ENCODE data around the gene SLC9A6. TPM values are rescaled to one million over a fixed set of nuclear protein-coding genes. Genes with fewer than 3 reads are reported as not detected.

The SLC9A6 gene
- total and polyA plus RNA-seq, 2 donors (not counting 3 experiments of a cell fraction or from before 2014, with no cell fraction given): 8.1 to 15.5 TPM

DNA sequence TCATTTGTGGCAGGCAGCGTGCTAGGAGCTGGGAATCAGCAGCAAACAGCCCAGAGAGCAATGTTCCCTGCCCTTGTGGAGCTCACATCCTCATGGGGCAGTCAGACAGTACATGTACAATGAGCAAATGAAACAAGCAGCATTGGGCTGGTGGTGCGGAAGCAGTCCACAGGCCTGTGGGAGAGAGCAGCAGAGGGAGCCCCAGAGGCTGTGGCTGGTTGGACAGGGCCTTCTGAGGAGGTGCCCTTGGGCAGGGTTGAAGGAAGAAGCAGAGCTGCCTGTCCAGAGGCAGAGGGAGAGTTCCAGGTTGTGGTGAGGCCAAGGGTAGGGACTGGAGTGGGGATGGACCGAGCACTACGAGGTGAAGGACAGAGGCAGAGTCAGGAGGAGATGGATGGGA is 33.9 kb upstream of the SLC9A6 start:
- Histone ChIP-seq H3K36me3 (ENCODE audit: control insufficient read depth in 2 of 2, extremely low read depth in 1 of 2, insufficient read depth in 2 of 2, low read length in 2 of 2) (no peaks in the 10 kb centered on the region), H3K9me1 (replicated peaks; ENCODE audit: control insufficient read depth, extremely low read depth, insufficient read depth, low read length) (no peaks in the 10 kb centered on the region), H3K4me3 (replicated peaks in 1 of 3; ENCODE audit: insufficient read depth in 1 of 3, low read depth in 1 of 3, low read length in 3 of 3) (no peak overlapping the region), H4K20me1 (replicated peaks; ENCODE audit: control insufficient read depth, extremely low read depth, insufficient read depth, low read length) (no peaks in the 10 kb centered on the region), H3K79me2 (ENCODE audit: control insufficient read depth, insufficient read depth, low read length) (no peaks in the 10 kb centered on the region), H3K4me2 (ENCODE audit: insufficient read depth, low read length) (no peak overlapping the region), H3K27me3 (ENCODE audit: control insufficient read depth in 2 of 2, insufficient read depth in 2 of 2, low read length in 2 of 2) (no peaks in the 10 kb centered on the region), H3K4me1 (ENCODE audit: control insufficient read depth, extremely low read depth, insufficient read depth, low read length) (no peaks in the 10 kb centered on the region), H3K27ac (ENCODE audit: insufficient read depth, low read depth, low read length) (no peak overlapping the region), H3K9ac (replicated peaks; ENCODE audit: extremely low read depth, insufficient read depth, low read length) (no peak overlapping the region), H3K9me3 (replicated peaks; ENCODE audit: control insufficient read depth, insufficient read depth, low read length) (no peaks in the 10 kb centered on the region), H2AFZ (ENCODE audit: low read depth, low read length) (no peak overlapping the region)
- POLR2A ChIA-PET: no interaction called here
- BruUV-seq (replicated peaks): no TSS peak
- intact Hi-C loops (cut with micrococcal nuclease) (no loop called here), dilution Hi-C loops (cut with MboI; ENCODE audit: extremely low pct_ligation_motif_present, low sequenced_read_pairs) (no loop called here)
- FAIRE-seq (no peak), DNase-seq (ENCODE audit: low read depth, low spot score) (no peak)
- TF ChIP-seq JUN (IDR thresholded peaks at IDR 0.05; ENCODE audit: borderline replicate concordance, insufficient read depth, insufficient read length, low read depth): no peak
- TF ChIP-seq EZH2 (IDR thresholded peaks at IDR 0.05; ENCODE audit: borderline replicate concordance, low read depth, low read length, severe bottlenecking): no peak
- TF ChIP-seq POLR2AphosphoS5 (IDR thresholded peaks at IDR 0.05; ENCODE audit: insufficient read depth, low read depth, low read length): no peak
- TF ChIP-seq MAX (IDR thresholded peaks at IDR 0.05; ENCODE audit: insufficient read depth, insufficient read length): no peak
- no peak for TF ChIP-seq MYC (IDR thresholded peaks at IDR 0.05; ENCODE audit: low read depth, low read length)
- TF ChIP-seq FOS (IDR thresholded peaks at IDR 0.05; ENCODE audit: borderline replicate concordance, insufficient read depth, low read length): no peak
- TF ChIP-seq, protein P1, sequence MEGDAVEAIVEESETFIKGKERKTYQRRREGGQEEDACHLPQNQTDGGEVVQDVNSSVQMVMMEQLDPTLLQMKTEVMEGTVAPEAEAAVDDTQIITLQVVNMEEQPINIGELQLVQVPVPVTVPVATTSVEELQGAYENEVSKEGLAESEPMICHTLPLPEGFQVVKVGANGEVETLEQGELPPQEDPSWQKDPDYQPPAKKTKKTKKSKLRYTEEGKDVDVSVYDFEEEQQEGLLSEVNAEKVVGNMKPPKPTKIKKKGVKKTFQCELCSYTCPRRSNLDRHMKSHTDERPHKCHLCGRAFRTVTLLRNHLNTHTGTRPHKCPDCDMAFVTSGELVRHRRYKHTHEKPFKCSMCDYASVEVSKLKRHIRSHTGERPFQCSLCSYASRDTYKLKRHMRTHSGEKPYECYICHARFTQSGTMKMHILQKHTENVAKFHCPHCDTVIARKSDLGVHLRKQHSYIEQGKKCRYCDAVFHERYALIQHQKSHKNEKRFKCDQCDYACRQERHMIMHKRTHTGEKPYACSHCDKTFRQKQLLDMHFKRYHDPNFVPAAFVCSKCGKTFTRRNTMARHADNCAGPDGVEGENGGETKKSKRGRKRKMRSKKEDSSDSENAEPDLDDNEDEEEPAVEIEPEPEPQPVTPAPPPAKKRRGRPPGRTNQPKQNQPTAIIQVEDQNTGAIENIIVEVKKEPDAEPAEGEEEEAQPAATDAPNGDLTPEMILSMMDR (IDR thresholded peaks at IDR 0.05; ENCODE audit: extremely low read depth in 1 of 2, insufficient read depth in 1 of 2, low read depth in 1 of 2, low read length in 2 of 2): no peak
- TF ChIP-seq POLR2A (IDR thresholded peaks at IDR 0.05; ENCODE audit: low read depth, low read length): no peak
- no peak for TF ChIP-seq GATA2 (IDR thresholded peaks at IDR 0.05; ENCODE audit: insufficient read depth, insufficient read length, low read depth, low read length)
- CTCF ChIA-PET: no interaction called here

Measured in endothelial cell of umbilical vein (primary cell).